SK-N-SH (cell line): ENCODE results near the gene MEGF8. TPM values are rescaled to one million over a fixed set of nuclear protein-coding genes. Genes with fewer than 3 reads are reported as not detected.

Experiments
- CTCF ChIA-PET: fragments of 300-600, 350-600 bp; formaldehyde crosslinking; extraction: SDS; loops from one replicate; lab custom pipeline; 2021; lab: Yijun Ruan, JAX
- POLR2A ChIA-PET: fragments of 350-600 bp; sonication (Branson Sonifier 250); formaldehyde crosslinking; extraction: SDS; loops from one replicate; lab custom pipeline; 2020; ENCODE audit warnings: antibody characterized with exemption, inconsistent platforms; lab: Yijun Ruan, JAX
- DNase-seq: peaks from one replicate; pipeline ENCODE4 v3.0.0; 2012
- H2AFZ ChIP-seq: fragments of 200-600 bp; sonication (generic); 2 replicates; pipeline ENCODE4 v1.8.1; 2016; ENCODE audit warnings: antibody characterized with exemption, mild to moderate bottlenecking, low read depth
- H3F3A ChIP-seq: fragments of 200-600 bp; sonication (generic); replicated peaks from 2 replicates; pipeline ENCODE3; 2016; ENCODE audit warnings: antibody characterized with exemption, mild to moderate bottlenecking; ENCODE audit not compliant: insufficient read depth
- H3K27ac ChIP-seq, 2 experiments: fragments of 200-500 bp in 1 of 2; fragments of 200-600 bp in 1 of 2; sonication (Bioruptor generic) in 1 of 2; sonication (generic), shearing (Covaris generic) in 1 of 2; 2 replicates each; pipeline versions ENCODE4 v1.5.1 to v1.6.1; 2014 to 2016; ENCODE audit warnings: low read depth in 2 of 2, inconsistent platforms in 1 of 2, low read length in 1 of 2, mild to moderate bottlenecking in 1 of 2, mixed read lengths in 1 of 2
- H3K27me3 ChIP-seq: fragments of 200-600 bp; sonication (generic), shearing (Covaris generic); 2 replicates; pipeline ENCODE4 v1.6.1; 2016; ENCODE audit warnings: mixed run types; ENCODE audit not compliant: insufficient read depth
- H3K36me3 ChIP-seq, 2 experiments: fragments of 200-500 bp in 1 of 2; fragments of 200-600 bp in 1 of 2; sonication (Bioruptor generic) in 1 of 2; sonication (generic) in 1 of 2; replicated peaks in 1 of 2; 2 replicates each; pipeline versions ENCODE3 to v1.5.1; 2014 to 2016; ENCODE audit warnings: low read length in 1 of 2, mild to moderate bottlenecking in 1 of 2; ENCODE audit not compliant: insufficient read depth in 2 of 2, control insufficient read depth in 1 of 2
- H3K4me1 ChIP-seq, 2 experiments: fragments of 200-500 bp in 1 of 2; fragments of 200-600 bp in 1 of 2; sonication (Bioruptor generic) in 1 of 2; sonication (generic), shearing (Covaris generic) in 1 of 2; 2 replicates each; pipeline versions ENCODE4 v1.5.1 to v1.6.1; 2014 to 2016; ENCODE audit warnings: low read depth in 1 of 2, low read length in 1 of 2, mixed run types in 1 of 2; ENCODE audit not compliant: insufficient read depth in 2 of 2, control insufficient read depth in 1 of 2
- H3K4me2 ChIP-seq: fragments of 200-600 bp; sonication (generic), shearing (Covaris generic); 2 replicates; pipeline ENCODE4 v1.6.1; 2017; ENCODE audit warnings: mixed run types
- H3K4me3 ChIP-seq, 2 experiments: fragments of 200-500 bp in 1 of 2; fragments of 200-600 bp in 1 of 2; sonication (Bioruptor generic) in 1 of 2; sonication (generic), shearing (Covaris generic) in 1 of 2; 2 replicates each; pipeline versions ENCODE4 v1.5.1 to v1.8.1; 2014 to 2016; ENCODE audit warnings: low read depth in 2 of 2, inconsistent platforms in 1 of 2, low read length in 1 of 2, mild to moderate bottlenecking in 1 of 2, mixed read lengths in 1 of 2, moderate library complexity in 1 of 2
- H3K79me2 ChIP-seq: fragments of 200-600 bp; sonication (generic); 2 replicates; pipeline ENCODE4 v1.8.1; 2017; ENCODE audit warnings: mild to moderate bottlenecking; ENCODE audit not compliant: insufficient read depth
- H3K9ac ChIP-seq: fragments of 200-600 bp; sonication (generic); 2 replicates; pipeline ENCODE4 v1.6.1; 2017; ENCODE audit warnings: mixed run types
- H3K9me2 ChIP-seq: fragments of 200-600 bp; sonication (generic); 2 replicates; pipeline ENCODE4 v1.6.1; 2017; ENCODE audit warnings: mixed run types
- H3K9me3 ChIP-seq: fragments of 200-600 bp; sonication (generic); 2 replicates; pipeline ENCODE4 v1.6.1; 2017; ENCODE audit warnings: mixed run types, mild to moderate bottlenecking, moderate library complexity
- H4K20me1 ChIP-seq: fragments of 200-600 bp; sonication (generic); 2 replicates; pipeline ENCODE4 v1.6.1; 2017; ENCODE audit warnings: mild to moderate bottlenecking, mixed run types; ENCODE audit not compliant: insufficient read depth
- CHD2 ChIP-seq: fragments of 150-350 bp; IDR thresholded peaks from 2 replicates; pipeline ENCODE4 v1.6.1; 2018; ENCODE audit warnings: low read length; ENCODE audit not compliant: partially characterized antibody
- CTCF ChIP-seq: fragments of 200-600 bp; sonication (generic); IDR thresholded peaks from 2 replicates; pipeline ENCODE4 v1.6.1; 2017; ENCODE audit warnings: antibody characterized with exemption, mild to moderate bottlenecking, moderate library complexity
- EP300 ChIP-seq, 2 experiments: IDR thresholded peaks; 2 replicates each; pipeline versions ENCODE4 v1.4.0 to v1.6.1; 2012; ENCODE audit warnings: borderline replicate concordance in 1 of 2, low read depth in 1 of 2, low read length in 1 of 2
- FOSL2 ChIP-seq: IDR thresholded peaks from 2 replicates; pipeline ENCODE4 v1.4.0; 2012; ENCODE audit warnings: low read depth, mild to moderate bottlenecking, moderate library complexity, borderline replicate concordance
- FOXJ3 ChIP-seq: sonication (generic); formaldehyde crosslinking; IDR thresholded peaks from 2 replicates; pipeline ENCODE4 v1.5.1; 2020; ENCODE audit warnings: mild to moderate bottlenecking, missing genetic modification reagents
- IRF3 ChIP-seq: fragments of 150-350 bp; IDR thresholded peaks from 2 replicates; pipeline ENCODE4 v1.6.1; 2016; ENCODE audit warnings: mild to moderate bottlenecking, low read depth, low read length
- MEF2A ChIP-seq: IDR thresholded peaks from 2 replicates; pipeline ENCODE4 v1.4.0; 2012; ENCODE audit warnings: low read depth, borderline replicate concordance
- MXI1 ChIP-seq: IDR thresholded peaks from 2 replicates; pipeline ENCODE4 v1.6.1; 2012; ENCODE audit warnings: mild to moderate bottlenecking, low read depth, low read length, improper control_type of control experiment
- NRF1 ChIP-seq: IDR thresholded peaks from 2 replicates; pipeline ENCODE4 v1.6.1; 2012; ENCODE audit warnings: low read depth, mild to moderate bottlenecking, low read length
- POLR2AphosphoS5 ChIP-seq: IDR thresholded peaks from 2 replicates; pipeline ENCODE4 v1.6.1; 2012; ENCODE audit warnings: low read depth, low read length
- RAD21 ChIP-seq: IDR thresholded peaks from 2 replicates; pipeline ENCODE4 v1.6.1; 2012; ENCODE audit warnings: mild to moderate bottlenecking, low read length
- TAF1 ChIP-seq: IDR thresholded peaks from 2 replicates; pipeline ENCODE4 v1.6.1; 2012; ENCODE audit warnings: low read depth, mild to moderate bottlenecking, low read length, moderate library complexity, borderline replicate concordance
- TEAD4 ChIP-seq: IDR thresholded peaks from 2 replicates; pipeline ENCODE4 v1.4.0; 2012; ENCODE audit warnings: mild to moderate bottlenecking, borderline replicate concordance; ENCODE audit not compliant: insufficient read depth
- YY1 ChIP-seq: IDR thresholded peaks from 2 replicates; pipeline ENCODE4 v1.4.0; 2012; ENCODE audit warnings: low read depth, mild to moderate bottlenecking
- WGBS: methylation state at CpG from one replicate; pipeline ENCODE4 v1.1.6; 2017; ENCODE audit warnings: low lambda C conversion rate; 5-methylcytosine and 5-hydroxymethylcytosine counted together
- polyA plus RNA-seq, 3 experiments: library from polyadenylated mRNA; depleted of rRNA; stranded (reverse); fragments of >200 nt; gene quantifications; 2 replicates each; pipeline ENCODE4 v1.2.3, GENCODE V29; 2012
- TF ChIP-seq, protein P1 (sequence below): fragments of 150-350 bp; IDR thresholded peaks from 2 replicates; pipeline ENCODE4 v1.6.1; 2017; ENCODE audit warnings: antibody characterized with exemption, low read length, low read depth, borderline replicate concordance
- TF ChIP-seq, protein P2 (sequence below): IDR thresholded peaks from 2 replicates; pipeline ENCODE4; 2012
- TF ChIP-seq, protein P3 (sequence below): IDR thresholded peaks from 2 replicates; pipeline ENCODE4 v1.4.0; 2012; ENCODE audit warnings: low read depth
- TF ChIP-seq, protein P4 (sequence below): IDR thresholded peaks from 2 replicates; pipeline ENCODE4 v1.4.0; 2012; ENCODE audit warnings: low read depth, borderline replicate concordance
- TF ChIP-seq, protein P5 (sequence below): IDR thresholded peaks from 2 replicates; pipeline ENCODE4 v1.4.0; 2012; ENCODE audit warnings: low read depth, borderline replicate concordance

MEGF8 gene
- polyA plus RNA-seq, 1 of the 3 experiments (the other 2 are of a cell fraction) = 19.1 TPM

GRCh38 chr19:42328854-42329253 is 3.4 kb downstream of the MEGF8 start:
- H3K4me2 ChIP-seq = no peak overlapping the region
- H3K4me1 ChIP-seq = peaks cover 8 to 16% of the 10 kb centered on the region in 2 experiments; a peak in 1 of 4 replicates
- no peaks in the 10 kb centered on the region for H3K9me3 ChIP-seq
- no peaks in the 10 kb centered on the region for H3K27me3 ChIP-seq
- H3K36me3 ChIP-seq = no peaks in the 10 kb centered on the region
- H2AFZ ChIP-seq = no peak overlapping the region
- CTCF ChIA-PET = no interaction called here
- TF ChIP-seq FOXJ3 (CRISPR knock-in tag) (no peak), POLR2AphosphoS5 (no peak)
- TF ChIP-seq, protein P1, sequence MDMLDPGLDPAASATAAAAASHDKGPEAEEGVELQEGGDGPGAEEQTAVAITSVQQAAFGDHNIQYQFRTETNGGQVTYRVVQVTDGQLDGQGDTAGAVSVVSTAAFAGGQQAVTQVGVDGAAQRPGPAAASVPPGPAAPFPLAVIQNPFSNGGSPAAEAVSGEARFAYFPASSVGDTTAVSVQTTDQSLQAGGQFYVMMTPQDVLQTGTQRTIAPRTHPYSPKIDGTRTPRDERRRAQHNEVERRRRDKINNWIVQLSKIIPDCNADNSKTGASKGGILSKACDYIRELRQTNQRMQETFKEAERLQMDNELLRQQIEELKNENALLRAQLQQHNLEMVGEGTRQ = no peak
- TF ChIP-seq, protein P2, sequence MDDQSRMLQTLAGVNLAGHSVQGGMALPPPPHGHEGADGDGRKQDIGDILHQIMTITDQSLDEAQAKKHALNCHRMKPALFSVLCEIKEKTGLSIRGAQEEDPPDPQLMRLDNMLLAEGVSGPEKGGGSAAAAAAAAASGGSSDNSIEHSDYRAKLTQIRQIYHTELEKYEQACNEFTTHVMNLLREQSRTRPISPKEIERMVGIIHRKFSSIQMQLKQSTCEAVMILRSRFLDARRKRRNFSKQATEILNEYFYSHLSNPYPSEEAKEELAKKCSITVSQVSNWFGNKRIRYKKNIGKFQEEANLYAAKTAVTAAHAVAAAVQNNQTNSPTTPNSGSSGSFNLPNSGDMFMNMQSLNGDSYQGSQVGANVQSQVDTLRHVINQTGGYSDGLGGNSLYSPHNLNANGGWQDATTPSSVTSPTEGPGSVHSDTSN = no peak
- TF ChIP-seq, protein P3, sequence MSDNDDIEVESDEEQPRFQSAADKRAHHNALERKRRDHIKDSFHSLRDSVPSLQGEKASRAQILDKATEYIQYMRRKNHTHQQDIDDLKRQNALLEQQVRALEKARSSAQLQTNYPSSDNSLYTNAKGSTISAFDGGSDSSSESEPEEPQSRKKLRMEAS = no peak
- TF ChIP-seq, all 33 proteins: peak for 0
- Histone ChIP-seq H3K9me2 (no peaks in the 10 kb centered on the region), H3K79me2 (peaks cover 39% of the 10 kb centered on the region), H4K20me1 (no peaks in the 10 kb centered on the region; the same call in 1 of the 2 replicates), H3K9ac (no peak overlapping the region), H3K27ac (no peak overlapping the region), H3K4me3 (no peak overlapping the region), H3F3A (no peaks in the 10 kb centered on the region)
- WGBS = 89% methylated on average over 2 of the region's 2 CpGs
- POLR2A ChIA-PET = no interaction called here
- no peak for DNase-seq

- ChIA-PET POLR2A (no interaction called here), CTCF (interaction anchor here (1.0 kb wide), 1 partner anchor 9 kb away, joined by 3 read pairs; no protein-coding TSS in a partner anchor)
- Histone ChIP-seq H3K4me3 (no peak overlapping the region), H2AFZ (no peak overlapping the region), H3K27ac (no peak overlapping the region), H4K20me1 (no peaks in the 10 kb centered on the region; the same call in 1 of the 2 replicates), H3K4me1 (peaks cover 8 to 12% of the 10 kb centered on the region in 2 experiments; a peak in 1 of 4 replicates), H3K36me3 (no peaks in the 10 kb centered on the region), H3K9me3 (no peaks in the 10 kb centered on the region), H3K9me2 (no peaks in the 10 kb centered on the region), H3K27me3 (no peaks in the 10 kb centered on the region), H3K4me2 (no peak overlapping the region), H3F3A (no peaks in the 10 kb centered on the region), H3K79me2 (peaks cover 39% of the 10 kb centered on the region), H3K9ac (no peak overlapping the region)
- no peak for DNase-seq
- WGBS = 79% methylated on average over 2 of the region's 2 CpGs
- TF ChIP-seq POLR2AphosphoS5 (no peak), TAF1 (no peak), FOXJ3 (CRISPR knock-in tag) (no peak), EP300 (IDR thresholded peaks at IDR 0.05; ENCODE audit: borderline replicate concordance in 1 of 2, low read depth in 1 of 2, low read length in 1 of 2) (no peak), CHD2 (no peak), RAD21 (no peak), NRF1 (no peak), MEF2A (no peak), IRF3 (no peak), CTCF (no peak), YY1 (no peak), TEAD4 (no peak), FOSL2 (no peak), MXI1 (no peak)
- TF ChIP-seq, protein P4, sequence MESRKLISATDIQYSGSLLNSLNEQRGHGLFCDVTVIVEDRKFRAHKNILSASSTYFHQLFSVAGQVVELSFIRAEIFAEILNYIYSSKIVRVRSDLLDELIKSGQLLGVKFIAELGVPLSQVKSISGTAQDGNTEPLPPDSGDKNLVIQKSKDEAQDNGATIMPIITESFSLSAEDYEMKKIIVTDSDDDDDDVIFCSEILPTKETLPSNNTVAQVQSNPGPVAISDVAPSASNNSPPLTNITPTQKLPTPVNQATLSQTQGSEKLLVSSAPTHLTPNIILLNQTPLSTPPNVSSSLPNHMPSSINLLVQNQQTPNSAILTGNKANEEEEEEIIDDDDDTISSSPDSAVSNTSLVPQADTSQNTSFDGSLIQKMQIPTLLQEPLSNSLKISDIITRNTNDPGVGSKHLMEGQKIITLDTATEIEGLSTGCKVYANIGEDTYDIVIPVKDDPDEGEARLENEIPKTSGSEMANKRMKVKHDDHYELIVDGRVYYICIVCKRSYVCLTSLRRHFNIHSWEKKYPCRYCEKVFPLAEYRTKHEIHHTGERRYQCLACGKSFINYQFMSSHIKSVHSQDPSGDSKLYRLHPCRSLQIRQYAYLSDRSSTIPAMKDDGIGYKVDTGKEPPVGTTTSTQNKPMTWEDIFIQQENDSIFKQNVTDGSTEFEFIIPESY = no peak
- TF ChIP-seq, protein P5, sequence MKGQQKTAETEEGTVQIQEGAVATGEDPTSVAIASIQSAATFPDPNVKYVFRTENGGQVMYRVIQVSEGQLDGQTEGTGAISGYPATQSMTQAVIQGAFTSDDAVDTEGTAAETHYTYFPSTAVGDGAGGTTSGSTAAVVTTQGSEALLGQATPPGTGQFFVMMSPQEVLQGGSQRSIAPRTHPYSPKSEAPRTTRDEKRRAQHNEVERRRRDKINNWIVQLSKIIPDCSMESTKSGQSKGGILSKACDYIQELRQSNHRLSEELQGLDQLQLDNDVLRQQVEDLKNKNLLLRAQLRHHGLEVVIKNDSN = no peak
Observed at GRCh38 chr19:42330241-42330711, 4.8 kb downstream of the MEGF8 start.
